DMS114 treated with DMSO at 0.1 percent for 48 hours (cell line): ENCODE results near the gene ATP9B.

Experiments
- DNase-seq: peaks from one replicate; lab custom pipeline; 2025; ENCODE audit not compliant: unreplicated experiment; lab: John Stamatoyannopoulos, UW

Gene ATP9B

DNA sequence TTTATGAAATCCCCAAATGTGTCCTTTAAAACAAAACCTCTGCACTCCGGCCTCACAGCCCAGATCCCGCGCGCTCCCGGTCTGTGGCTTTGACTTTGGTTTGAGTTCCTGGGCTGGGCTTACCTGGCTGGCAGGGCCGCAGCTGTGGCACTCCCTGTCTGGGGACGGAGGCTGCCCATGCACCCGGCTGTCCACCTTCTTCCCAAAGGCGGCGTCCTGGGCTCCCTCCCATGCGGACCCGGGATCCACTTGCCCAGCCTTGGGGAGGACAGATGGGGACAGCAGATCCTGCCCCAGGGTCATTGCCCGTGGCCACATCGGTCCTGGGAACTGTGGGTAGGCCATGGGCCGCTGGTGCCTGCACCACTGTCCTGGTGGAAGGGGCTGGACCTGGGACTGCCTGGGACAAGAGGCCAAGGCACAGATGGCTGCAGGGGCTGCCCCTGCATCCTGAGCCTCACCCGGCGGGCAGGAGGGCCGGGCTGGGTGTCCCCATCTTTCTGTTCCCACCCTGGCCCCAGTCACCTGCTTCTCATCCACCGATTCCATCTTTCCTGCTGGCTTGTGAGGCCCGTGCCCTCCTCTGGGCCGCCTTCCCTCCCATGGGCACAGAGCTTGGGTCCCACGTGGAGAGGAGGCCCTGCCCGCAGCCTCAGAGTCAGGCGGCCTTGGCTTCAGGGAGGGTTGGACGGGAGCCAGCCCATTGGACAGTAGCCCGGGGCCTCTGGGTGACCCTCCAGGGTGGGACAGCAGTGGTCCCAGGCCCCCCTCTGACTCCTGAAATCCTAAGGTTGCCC, 354.2 kb downstream of the ATP9B start:
- no peak for DNase-seq

DNA sequence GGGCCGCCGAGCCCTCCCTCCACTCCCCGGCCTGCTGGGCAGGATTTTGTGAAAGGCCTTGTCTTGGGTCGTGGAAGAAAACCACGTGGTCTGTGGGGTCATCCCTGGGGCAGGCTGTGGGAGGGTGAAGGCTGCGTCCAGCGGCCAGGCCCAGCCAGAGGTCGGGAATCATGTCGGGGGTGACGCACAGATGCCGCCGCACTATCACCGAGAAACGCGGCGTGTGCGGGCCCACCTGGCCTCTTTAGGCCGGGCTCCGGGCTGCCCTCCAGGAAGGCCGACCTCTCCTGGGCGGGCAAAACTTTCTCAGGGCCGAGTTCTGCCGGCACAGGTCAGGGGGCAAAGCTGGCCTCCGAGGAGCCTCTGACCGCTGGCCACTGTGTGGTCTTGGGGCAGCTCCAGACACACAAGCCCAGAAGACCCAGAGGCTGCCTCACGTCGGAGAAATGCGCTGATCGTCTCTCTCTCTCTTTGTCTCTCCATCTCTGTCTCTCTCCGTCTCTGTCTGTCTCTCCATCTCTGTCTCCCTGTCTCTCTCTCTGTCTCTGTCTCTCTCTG, 354.9 kb downstream of the ATP9B start:
- DNase-seq = no peak

DNA sequence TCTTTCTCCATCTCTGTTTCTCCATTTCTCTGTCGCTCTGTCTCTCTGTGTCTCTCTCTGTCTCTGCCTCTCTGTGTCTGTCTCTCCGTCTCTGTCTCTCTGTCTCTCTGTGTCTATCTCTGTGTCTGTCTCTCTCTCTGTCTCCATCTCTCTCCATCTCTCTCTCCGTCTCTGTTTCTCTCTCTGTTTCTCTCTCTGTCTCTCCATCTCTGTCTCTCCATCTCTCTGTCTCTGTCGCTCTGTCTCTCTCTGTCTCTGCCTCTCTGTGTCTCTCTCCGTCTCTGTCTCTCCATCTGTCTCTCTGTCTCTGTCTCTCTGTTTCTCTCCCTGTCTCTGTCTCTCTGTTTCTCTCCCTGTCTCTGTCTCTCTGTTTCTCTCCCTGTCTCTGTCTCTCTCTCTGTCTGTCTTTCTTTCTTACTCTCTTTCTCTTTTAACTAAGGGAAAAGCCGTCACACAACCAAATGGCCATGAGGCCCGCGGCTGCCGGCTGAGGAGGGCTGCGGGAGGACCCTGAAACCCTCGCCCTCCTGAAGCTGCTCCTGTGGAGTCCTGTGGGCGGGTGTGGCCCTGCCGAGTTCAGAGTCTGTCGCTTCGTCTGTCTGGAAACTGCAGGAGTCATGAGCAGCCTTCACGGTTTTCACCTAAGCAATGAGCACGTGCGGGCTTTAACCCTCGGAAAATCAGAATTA, 355.8 kb downstream of the ATP9B start:
- no peak for DNase-seq

DNA sequence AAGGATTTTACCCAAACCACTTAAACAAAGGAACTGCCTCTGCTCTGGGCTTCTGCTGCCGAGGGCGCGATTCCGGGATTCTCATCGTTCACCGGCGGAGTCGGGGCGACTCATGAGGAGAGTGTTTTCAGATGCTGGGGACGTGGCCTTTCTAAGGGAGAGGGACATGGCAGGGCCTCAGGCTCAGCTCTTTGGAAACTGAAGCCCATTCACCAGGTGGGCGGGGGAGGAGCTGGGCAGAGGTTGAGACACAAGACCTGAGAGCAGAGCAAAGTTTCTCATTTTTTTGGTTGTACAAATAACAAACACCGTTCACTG, 356.3 kb downstream of the ATP9B start:
- DNase-seq = no peak

DNA sequence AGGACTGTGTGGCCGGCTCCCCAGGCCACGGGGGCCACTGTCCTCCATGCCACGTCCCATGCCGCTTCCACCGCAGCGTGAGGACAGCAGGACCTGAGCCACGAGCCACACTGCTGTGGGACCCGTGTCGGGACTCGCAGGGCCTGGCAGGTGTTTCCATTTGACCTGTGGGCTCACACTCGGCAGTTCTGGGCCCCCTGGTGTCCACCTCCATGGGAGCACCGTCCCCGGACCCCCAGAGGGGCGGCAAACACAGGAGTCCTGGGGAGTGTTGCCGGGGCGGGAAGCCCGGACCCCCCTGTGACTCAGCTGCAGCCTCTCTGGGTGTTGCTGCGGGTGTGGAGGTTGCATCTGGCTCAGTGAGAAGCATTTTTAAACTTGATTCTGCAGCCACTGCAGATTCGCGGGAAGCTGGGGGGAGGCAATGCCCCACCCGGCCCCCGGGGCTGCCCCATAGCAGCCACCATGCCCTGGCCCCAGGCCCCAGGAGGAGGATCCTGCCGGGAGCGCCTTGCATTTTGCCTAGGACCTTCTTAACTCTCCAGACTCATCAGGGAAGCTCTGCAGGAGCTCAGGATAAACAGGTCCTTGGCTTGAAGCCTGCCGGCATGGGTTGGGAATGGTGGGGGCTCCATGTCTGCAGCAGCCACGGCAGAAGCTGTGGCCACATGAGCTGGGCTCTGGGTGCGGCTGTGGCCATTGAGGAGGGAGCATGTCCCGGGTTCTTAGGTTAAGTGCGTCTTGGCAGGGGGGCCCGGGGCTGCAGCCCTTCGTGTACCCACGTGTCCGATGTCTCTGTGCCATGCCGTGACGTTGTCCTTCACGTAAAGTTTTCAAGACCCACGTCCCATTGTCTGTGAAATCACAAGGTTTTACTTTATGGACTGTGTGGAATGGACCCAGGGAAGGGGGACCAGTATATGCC, 357.4 kb downstream of the ATP9B start:
- no peak for DNase-seq

DNA sequence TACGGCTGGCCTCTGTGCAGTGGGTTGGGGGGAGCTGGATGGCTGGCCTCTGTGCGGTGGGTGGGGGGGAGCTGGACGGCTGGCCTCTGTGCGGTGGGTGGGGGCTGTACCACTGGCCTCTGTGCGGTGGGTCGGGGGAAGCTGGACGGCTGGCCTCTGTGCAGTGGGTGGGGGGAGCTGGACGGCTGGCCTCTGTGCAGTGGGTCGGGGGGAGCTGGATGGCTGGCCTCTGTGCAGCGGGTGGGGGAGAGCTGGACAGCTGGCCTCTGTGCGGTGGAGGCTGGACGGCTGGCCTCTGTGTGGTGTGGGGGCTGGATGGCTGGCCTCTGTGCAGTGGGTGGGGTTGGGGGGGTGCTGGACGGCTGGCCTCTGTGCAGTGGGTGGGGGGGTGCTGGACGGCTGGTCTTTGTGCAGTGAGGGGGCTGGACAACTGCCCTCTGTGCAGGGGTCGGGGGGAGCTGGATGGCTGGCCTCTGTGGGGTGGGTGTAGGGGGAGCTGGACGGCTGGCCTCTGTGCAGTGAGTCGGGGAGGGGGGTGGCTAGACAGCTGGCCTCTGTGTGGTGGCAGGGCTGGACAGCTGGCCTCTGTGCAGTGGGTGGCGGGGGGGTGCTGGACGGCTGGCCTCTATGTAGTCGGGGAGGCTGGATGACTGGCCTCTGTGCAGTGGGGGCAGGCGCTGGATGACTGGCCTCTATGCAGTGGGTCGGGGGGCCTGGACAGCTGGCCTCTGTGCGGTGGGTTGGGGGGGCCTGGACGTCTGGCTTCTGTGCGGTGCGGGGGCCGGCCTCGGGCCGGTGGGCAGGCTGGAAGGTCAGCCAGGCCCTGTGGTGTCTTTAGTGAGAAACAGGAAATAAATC, 358.4 kb downstream of the ATP9B start:
- no peak for DNase-seq
